Superior temporal gyrus (tissue), 1 donor: ENCODE data around the gene ADAMTS8.

Experiments
- DNase-seq: peaks from one replicate; pipeline ENCODE4 v3.0.0-alpha.2; 2016; ENCODE audit errors: extremely low spot score

The ADAMTS8 gene

DNA sequence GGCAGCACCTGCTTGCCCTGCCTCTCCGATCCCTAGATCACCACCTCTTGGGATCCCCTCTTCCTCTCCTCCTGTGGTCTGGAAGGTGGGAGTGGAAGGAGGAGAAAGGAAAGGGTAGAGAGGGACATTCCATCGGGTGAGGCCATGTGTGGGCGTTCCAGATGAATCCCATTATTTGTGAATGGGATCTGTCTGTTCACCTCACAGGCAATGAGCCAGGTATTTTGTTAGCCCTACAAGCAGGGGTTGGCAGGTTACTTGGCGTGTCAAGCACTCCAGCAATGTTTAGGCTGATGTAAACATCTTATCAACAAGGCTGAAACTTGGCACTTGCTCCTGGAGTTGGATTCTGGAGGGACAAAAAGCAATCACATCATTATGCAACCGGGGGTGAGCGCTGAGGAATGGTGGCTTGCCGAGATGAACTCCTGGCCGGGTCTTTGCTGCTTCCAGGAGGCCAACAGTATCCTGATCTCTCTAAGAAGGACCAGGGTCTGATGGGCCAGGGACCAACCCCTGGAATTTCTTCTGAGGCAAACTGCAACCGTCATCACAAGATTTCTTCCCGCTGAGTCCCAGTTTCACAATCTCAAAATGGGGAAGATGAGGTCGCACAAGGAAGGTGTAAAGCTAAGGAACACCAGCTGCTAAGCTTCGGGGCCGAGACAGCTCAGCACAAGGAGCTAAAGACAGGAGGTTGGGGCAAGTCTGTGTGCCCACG is 7.8 kb downstream of the ADAMTS8 start:
- DNase-seq, result no peak

DNA sequence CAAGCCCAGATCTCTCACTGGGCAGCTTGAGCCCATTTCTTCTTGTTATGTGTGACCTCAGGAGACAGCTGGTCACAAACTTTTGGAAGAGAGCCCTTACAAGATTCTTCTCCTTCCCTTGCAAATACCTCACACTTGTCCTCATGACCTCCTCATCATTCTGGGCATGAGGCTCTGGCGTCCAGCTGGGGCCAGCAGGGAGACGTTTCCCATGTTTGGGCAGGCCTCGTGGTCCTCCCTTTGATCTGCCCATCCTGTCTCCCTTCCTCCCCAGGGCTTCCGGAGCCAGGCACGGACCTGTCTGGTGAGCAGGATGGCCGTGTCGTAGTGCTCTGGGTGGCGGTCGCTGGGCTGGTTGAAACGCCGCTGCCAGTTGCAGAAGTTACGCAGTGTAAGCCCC is 9.7 kb downstream of the ADAMTS8 start:
- DNase-seq, result no peak

DNA sequence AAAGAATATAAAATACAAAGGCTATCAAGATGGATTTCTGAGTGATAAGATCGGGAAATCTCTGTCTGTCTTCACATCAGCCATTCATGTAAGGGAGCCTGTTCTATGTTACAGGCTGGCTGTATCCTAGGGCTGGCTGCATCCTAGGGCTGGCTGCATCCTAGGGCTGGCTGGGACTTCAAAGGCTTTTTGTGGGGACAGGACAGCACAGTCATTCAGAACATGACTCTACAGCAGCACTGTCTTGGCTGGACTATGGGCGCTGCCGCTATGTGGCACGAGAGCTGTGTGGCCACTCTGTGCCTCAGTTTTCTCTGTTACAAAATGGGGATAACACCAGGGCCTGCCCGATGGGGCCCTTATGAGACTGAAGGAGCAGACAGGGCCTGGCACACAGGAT is 10.2 kb downstream of the ADAMTS8 start:
- DNase-seq, result peak; percentile 79

GRCh38 chr11:130416906-130417305 is 11.5 kb downstream of the ADAMTS8 start:
- DNase-seq, result no peak

GRCh38 chr11:130416530-130416882 is 11.9 kb downstream of the ADAMTS8 start:
- DNase-seq, result no peak

- no peak for DNase-seq
Observed at GRCh38 chr11:130415731-130416529, 12.5 kb downstream of the ADAMTS8 start.

- DNase-seq, result no peak
Observed at GRCh38 chr11:130414107-130415080, 14.0 kb downstream of the ADAMTS8 start.

DNA sequence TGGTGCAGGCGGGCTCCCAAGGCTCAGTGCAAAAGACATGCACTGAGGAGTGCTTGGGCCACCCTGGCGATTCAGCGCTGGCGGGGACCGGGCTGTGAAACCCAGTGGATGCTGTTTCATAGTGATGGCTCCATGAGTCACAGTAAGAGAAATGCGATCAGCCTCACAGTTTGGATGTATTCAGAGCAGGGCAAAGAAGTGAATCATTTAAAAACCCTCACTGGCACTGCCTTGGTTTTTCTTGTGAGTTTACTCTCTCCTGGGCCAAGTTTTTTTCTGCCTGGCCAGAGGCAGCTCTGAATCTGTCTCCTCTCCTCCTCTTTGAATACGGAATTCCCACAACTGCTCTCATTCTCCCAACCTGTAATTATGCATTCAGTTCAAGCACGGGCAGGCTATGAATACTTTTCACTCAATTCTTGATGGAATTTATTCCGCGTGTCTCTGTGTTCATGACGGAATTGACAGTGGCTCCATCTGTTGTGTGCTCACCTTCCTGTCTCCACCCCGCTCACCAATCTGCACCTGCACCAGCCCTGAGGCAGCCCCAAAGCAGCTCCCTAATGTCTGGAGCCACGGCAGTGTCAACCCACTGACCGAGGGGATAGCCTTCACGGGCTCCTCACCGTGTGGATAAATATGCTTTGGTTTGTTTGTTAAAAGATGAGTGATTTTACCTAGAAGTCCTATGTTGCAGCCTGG is 14.9 kb downstream of the ADAMTS8 start:
- peak; percentile 55 for DNase-seq

- no peak for DNase-seq
Observed at GRCh38 chr11:130411223-130411622, 17.2 kb downstream of the ADAMTS8 start.

DNA sequence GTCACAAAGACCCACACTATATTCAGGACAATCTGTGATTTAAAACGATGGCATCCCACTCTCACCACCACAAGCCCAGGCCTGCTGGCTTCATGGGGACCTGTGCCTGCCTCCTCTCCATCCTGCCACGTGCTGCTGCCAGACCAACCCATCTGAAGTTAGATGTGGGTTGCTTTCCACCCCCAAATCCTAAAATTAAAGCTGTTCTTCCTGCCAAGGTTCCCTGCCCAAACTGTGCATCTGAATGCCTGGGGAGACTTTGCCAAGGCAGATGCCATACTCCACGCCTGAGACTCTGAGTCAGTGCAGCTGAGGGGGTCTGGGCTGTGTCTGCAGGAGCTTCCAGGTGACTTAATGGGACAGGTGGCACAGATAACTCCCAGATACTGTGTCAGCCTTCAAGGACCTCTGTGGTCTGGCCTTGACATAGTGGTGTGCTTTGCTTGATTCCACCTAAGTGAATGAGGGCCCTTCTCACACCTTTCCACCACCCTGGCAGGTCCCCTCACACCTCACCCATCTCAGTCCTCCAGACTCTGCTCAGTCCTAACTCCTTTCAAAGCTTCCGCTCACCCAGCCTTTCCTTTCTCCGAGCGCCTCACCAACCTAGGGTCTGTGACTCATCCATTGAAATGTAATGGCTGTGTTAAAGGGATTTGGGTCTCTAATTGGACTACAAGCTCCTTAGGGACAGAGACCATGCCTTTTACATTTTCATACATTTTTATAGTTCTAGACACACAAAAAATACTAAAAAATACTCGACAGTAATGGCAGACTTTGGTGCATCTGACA is 18.6 kb downstream of the ADAMTS8 start:
- DNase-seq, result peak; percentile 56

DNA sequence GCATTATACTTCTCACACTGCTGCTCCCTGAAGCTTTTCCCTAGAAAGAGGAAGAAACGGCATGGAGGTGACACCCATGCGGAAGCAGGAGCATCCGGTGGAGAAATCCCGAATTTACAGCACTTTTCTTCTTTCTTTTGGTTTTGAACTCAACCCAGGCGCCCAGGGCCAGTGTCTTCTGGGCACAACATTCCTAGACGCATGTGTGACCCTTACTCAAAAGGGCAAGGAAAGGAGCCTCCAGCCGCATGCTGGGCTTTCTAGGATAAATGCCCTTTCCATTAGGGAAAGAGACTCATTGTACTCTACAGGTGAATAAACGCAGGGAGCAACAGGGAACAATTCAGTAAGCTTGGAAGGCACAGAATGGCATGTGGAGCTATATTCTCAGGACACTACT is 19.5 kb downstream of the ADAMTS8 start:
- DNase-seq, result no peak

GRCh38 chr11:130408401-130408890 is 20.0 kb downstream of the ADAMTS8 start:
- no peak for DNase-seq

GRCh38 chr11:130407978-130408377 is 20.4 kb downstream of the ADAMTS8 start:
- no peak for DNase-seq

- no peak for DNase-seq
Observed at GRCh38 chr11:130405428-130405827, 23.0 kb downstream of the ADAMTS8 start.

GRCh38 chr11:130404727-130405126 is 23.7 kb downstream of the ADAMTS8 start:
- DNase-seq, result no peak

GRCh38 chr11:130403967-130404366 is 24.4 kb downstream of the ADAMTS8 start:
- no peak for DNase-seq

GRCh38 chr11:130403271-130403804 is 25.1 kb downstream of the ADAMTS8 start:
- DNase-seq, result peak; percentile 75

DNA sequence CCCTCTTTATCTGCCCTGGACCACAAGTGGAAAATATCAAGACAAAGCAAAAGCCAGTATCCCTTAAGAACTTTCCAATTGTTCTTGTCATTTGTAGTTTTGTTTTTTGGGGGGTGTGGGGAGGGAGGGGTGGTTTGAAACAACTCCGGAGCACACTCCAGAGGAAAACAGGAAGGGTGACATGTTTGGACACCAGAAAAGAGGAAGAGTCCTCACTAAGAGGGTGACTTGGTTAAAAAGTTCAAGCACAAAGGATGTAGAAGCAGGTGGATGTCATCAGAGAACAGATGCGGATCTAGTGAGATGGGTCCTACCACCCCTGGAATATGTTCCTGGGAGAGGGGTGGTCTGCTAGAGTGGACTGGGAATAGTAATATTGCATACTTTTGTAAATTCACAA is 25.8 kb downstream of the ADAMTS8 start:
- DNase-seq, result peak; percentile 12

- DNase-seq, result no peak
Observed at GRCh38 chr11:130400781-130401483, 27.5 kb downstream of the ADAMTS8 start.

- no peak for DNase-seq
Observed at GRCh38 chr11:130399196-130399595, 29.2 kb downstream of the ADAMTS8 start.
